ENCODE data around the gene SNAPIN. TPM values are rescaled to one million over a fixed set of nuclear protein-coding genes. Genes with fewer than 3 reads are reported as not detected.

Gene SNAPIN
- total and polyA plus RNA-seq, 9 of the 15 experiments (the other 6 are each of a cell fraction or from before 2014, with no cell fraction given), result 11.2 to 43.9 (median 32.3) TPM

- TF ChIP-seq POLR2AphosphoS5 (IDR thresholded peaks at IDR 0.05; ENCODE audit: control insufficient read depth, insufficient read depth, low read depth, low read length), result no peak
- no peak for TF ChIP-seq NCOA1 (IDR thresholded peaks at IDR 0.05; ENCODE audit: low read depth)
- 0 out of 2 replicates have a peak, but pooled peaks have one; percentile 8 for TF ChIP-seq RB1 (IDR thresholded peaks at IDR 0.05; ENCODE audit: low read depth)
- no peak for TF ChIP-seq ZNF274 (IDR thresholded peaks at IDR 0.05; ENCODE audit: borderline replicate concordance, low read depth, low read length)
- no peak for TF ChIP-seq NELFE (IDR thresholded peaks at IDR 0.05; ENCODE audit: insufficient read depth, insufficient read length)
- TF ChIP-seq HNRNPL (IDR thresholded peaks at IDR 0.05; ENCODE audit: low read depth, low read length), result no peak
- TF ChIP-seq NR2F6 (CRISPR knock-in tag; IDR thresholded peaks at IDR 0.05), result no peak
- no peak for TF ChIP-seq YBX1 (IDR thresholded peaks at IDR 0.05)
- TF ChIP-seq C11orf30 (IDR thresholded peaks at IDR 0.05; ENCODE audit: low read depth), result no peak
- no peak for TF ChIP-seq COPS2 (conservative IDR thresholded peaks at IDR 0.05)
- no peak for TF ChIP-seq GABPB1 (CRISPR knock-in tag; IDR thresholded peaks at IDR 0.05)
- TF ChIP-seq XRCC5 (IDR thresholded peaks at IDR 0.05; ENCODE audit: low read depth, low read length), result no peak
- no peak for TF ChIP-seq HMBOX1 (IDR thresholded peaks at IDR 0.05)
- TF ChIP-seq ZSCAN29 (IDR thresholded peaks at IDR 0.05), result no peak
- TF ChIP-seq ARID1B (IDR thresholded peaks at IDR 0.05), result no peak; the same call in 1 of the 2 replicates
- TF ChIP-seq MGA (IDR thresholded peaks at IDR 0.05), result no peak
- TF ChIP-seq PML (IDR thresholded peaks at IDR 0.05; ENCODE audit: low read length), result no peak
- TF ChIP-seq NCOA2 (IDR thresholded peaks at IDR 0.05; ENCODE audit: partially characterized antibody in 2 of 2), result no peak
- no peak for TF ChIP-seq FOXJ3 (CRISPR knock-in tag; IDR thresholded peaks at IDR 0.05)
Measured at GRCh38 chr1:153670257-153670858, 11.9 kb downstream of the SNAPIN start (continued).

Measured in K562 (cell line).